Caco-2 (cell line): ENCODE data around the gene MLANA. TPM values are rescaled to one million over a fixed set of nuclear protein-coding genes. Genes with fewer than 3 reads are reported as not detected.

ENCODE experiments used
- BruUV-seq: library from RNA; stranded (reverse); fragments of 400-500 nt; replicated peaks from 2 replicates; lab custom pipeline; 2021; lab: Mats Ljungman, UMichigan
- CTCF ChIA-PET: fragments of 300-600 bp; sonication (Branson Sonifier 250); formaldehyde crosslinking; loops from one replicate; lab custom pipeline; 2022; ENCODE audit warnings: antibody characterized with exemption; lab: Charles Lee
- POLR2A ChIA-PET: fragments of 300-600 bp; sonication (Branson Sonifier 250); formaldehyde crosslinking; loops from one replicate; lab custom pipeline; 2022; ENCODE audit warnings: antibody characterized with exemption; lab: Charles Lee
- DNase-seq, 2 experiments: peaks; one replicate each; pipeline versions ENCODE4 v3.0.0 to v3.0.0-alpha.2; 2020 to 2022
- H3K27me3 ChIP-seq: replicated peaks from 2 replicates; pipeline ENCODE4 v1.6.0; 2011; ENCODE audit warnings: low read length; ENCODE audit not compliant: control insufficient read depth, insufficient read depth
- H3K36me3 ChIP-seq: 2 replicates; pipeline ENCODE4 v1.5.1; 2011; ENCODE audit warnings: low read length; ENCODE audit not compliant: control insufficient read depth, insufficient read depth
- H3K4me1 ChIP-seq: fragments of 250-450 bp; sonication (Bioruptor Pico); 2 replicates; pipeline ENCODE4 v1.5.1; 2020; ENCODE audit warnings: mild to moderate bottlenecking
- H3K4me3 ChIP-seq: 2 replicates; pipeline ENCODE4 v1.5.1; 2011; ENCODE audit warnings: low read depth, mild to moderate bottlenecking, control low read depth, low read length
- H3K9me3 ChIP-seq: fragments of 250-450 bp; sonication (Bioruptor Pico); 2 replicates; pipeline ENCODE4 v1.5.1; 2020; ENCODE audit warnings: mild to moderate bottlenecking, moderate library complexity
- H3K27ac Mint-ChIP-seq: one replicate; pipeline ENCODE4 v1.8.0; 2022; ENCODE audit warnings: mixed read lengths; ENCODE audit not compliant: unreplicated experiment
- H3K27me3 Mint-ChIP-seq: one replicate; pipeline ENCODE4 v1.8.0; 2022; ENCODE audit warnings: mixed read lengths; ENCODE audit not compliant: insufficient read depth, unreplicated experiment
- H3K36me3 Mint-ChIP-seq: one replicate; pipeline ENCODE4 v1.8.0; 2022; ENCODE audit warnings: mild to moderate bottlenecking, mixed read lengths; ENCODE audit not compliant: insufficient read depth, unreplicated experiment
- H3K4me1 Mint-ChIP-seq: one replicate; pipeline ENCODE4 v1.8.0; 2022; ENCODE audit warnings: low read depth, mixed read lengths; ENCODE audit not compliant: unreplicated experiment
- H3K4me3 Mint-ChIP-seq: one replicate; pipeline ENCODE4 v1.8.0; 2022; ENCODE audit warnings: mild to moderate bottlenecking, moderate library complexity, mixed read lengths; ENCODE audit not compliant: unreplicated experiment
- H3K9me3 Mint-ChIP-seq: one replicate; pipeline ENCODE4 v1.8.0; 2022; ENCODE audit warnings: mixed read lengths; ENCODE audit not compliant: unreplicated experiment
- intact Hi-C: fragments of 100-400 bp; cut with micrococcal nuclease; formaldehyde crosslinking; loops from one replicate; pipeline ENCODE4 v1.10.0; 2022; ENCODE audit not compliant: unreplicated experiment
- total RNA-seq: library from RNA; stranded (reverse); gene quantifications from 2 replicates; pipeline ENCODE4 v1.2.3, GENCODE V29; 2022
- TF ChIP-seq, protein P1 (sequence below), 2 experiments: fragments of 200-600 bp in 1 of 2; IDR thresholded peaks; 1 replicate in 1 of 2; 2 replicates in 1 of 2; pipeline versions ENCODE4 v1.5.1 to v1.8.0; 2011 to 2022; ENCODE audit warnings: antibody characterized with exemption in 1 of 2, control low read depth in 1 of 2, inconsistent platforms in 1 of 2, low read depth in 1 of 2, low read length in 1 of 2, mild to moderate bottlenecking in 1 of 2, moderate library complexity in 1 of 2; ENCODE audit not compliant: insufficient read depth in 1 of 2, severe bottlenecking in 1 of 2, unreplicated experiment in 1 of 2

MLANA gene
- total RNA-seq, 1 experiment from 2014 or later = not detected

DNA sequence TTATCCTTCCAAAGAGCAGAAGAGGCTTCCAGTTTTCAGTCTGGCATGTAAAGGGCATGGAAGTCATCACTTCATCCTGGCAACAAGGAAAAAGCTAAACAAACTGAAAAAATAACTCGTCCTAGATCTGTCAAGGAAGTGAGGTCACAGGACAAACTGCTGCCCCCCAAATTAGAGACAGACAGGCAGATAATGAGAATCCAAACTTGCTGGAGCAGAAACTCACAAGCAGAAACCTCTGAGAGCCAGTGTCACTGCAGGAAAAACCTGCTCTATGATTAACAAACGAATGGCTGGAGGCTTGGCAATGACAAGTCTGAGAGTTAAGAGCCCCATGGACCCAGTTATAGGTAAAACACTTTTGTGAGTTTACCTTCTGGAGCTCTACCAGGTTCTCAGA lies 18.9 kb upstream of the MLANA start:
- no peaks in the 10 kb centered on the region for H3K36me3 ChIP-seq
- intact Hi-C loops = no loop called here
- no TSS peak for BruUV-seq
- no peaks in the 10 kb centered on the region for H3K9me3 Mint-ChIP-seq
- 0 out of 2 replicates have a peak, but pooled peaks cover 7% of the 10 kb centered on the region for H3K4me1 ChIP-seq
- ChIA-PET CTCF (no interaction called here), POLR2A (no interaction called here)
- TF ChIP-seq, protein P1, sequence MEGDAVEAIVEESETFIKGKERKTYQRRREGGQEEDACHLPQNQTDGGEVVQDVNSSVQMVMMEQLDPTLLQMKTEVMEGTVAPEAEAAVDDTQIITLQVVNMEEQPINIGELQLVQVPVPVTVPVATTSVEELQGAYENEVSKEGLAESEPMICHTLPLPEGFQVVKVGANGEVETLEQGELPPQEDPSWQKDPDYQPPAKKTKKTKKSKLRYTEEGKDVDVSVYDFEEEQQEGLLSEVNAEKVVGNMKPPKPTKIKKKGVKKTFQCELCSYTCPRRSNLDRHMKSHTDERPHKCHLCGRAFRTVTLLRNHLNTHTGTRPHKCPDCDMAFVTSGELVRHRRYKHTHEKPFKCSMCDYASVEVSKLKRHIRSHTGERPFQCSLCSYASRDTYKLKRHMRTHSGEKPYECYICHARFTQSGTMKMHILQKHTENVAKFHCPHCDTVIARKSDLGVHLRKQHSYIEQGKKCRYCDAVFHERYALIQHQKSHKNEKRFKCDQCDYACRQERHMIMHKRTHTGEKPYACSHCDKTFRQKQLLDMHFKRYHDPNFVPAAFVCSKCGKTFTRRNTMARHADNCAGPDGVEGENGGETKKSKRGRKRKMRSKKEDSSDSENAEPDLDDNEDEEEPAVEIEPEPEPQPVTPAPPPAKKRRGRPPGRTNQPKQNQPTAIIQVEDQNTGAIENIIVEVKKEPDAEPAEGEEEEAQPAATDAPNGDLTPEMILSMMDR (IDR thresholded peaks at IDR 0.05; ENCODE audit: insufficient read depth in 1 of 2, low read depth in 1 of 2, low read length in 1 of 2, severe bottlenecking in 1 of 2, unreplicated experiment in 1 of 2) = no peak
- no peaks in the 10 kb centered on the region for H3K9me3 ChIP-seq
- no peaks in the 10 kb centered on the region for H3K27me3 ChIP-seq
- peaks cover 7% of the 10 kb centered on the region for H3K4me1 Mint-ChIP-seq
- no peak for DNase-seq
- H3K36me3 Mint-ChIP-seq = peaks cover 4% of the 10 kb centered on the region
- no peaks in the 10 kb centered on the region for H3K27me3 Mint-ChIP-seq
- H3K27ac Mint-ChIP-seq = no peak overlapping the region
- no peak overlapping the region for H3K4me3 Mint-ChIP-seq
- H3K4me3 ChIP-seq = no peak overlapping the region

DNA sequence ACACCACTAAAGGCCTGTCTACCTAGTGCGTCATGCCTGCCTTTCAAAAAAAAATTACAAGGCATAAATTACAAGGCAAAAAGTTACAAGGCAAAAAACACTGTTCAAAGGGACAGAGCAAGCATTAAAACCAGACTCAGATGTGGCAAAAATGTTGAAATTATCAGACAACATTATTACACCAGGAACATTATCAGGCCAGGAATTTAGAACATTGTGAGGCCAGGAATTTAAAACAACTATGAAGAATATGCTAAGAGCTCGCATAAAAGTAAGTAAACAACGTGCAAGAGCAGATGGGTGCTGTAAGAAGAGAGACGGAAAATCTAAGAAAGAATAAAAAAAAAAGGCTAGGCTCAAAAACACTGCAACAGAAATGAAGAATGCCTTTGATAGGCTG lies 18.2 kb upstream of the MLANA start:
- no peaks in the 10 kb centered on the region for H3K27me3 Mint-ChIP-seq
- no peak overlapping the region for H3K4me3 Mint-ChIP-seq
- H3K36me3 Mint-ChIP-seq = peaks cover 4% of the 10 kb centered on the region
- H3K4me1 ChIP-seq = 0 out of 2 replicates have a peak, but pooled peaks cover 7% of the 10 kb centered on the region
- BruUV-seq = no TSS peak
- H3K9me3 Mint-ChIP-seq = no peaks in the 10 kb centered on the region
- H3K4me3 ChIP-seq = no peak overlapping the region
- ChIA-PET POLR2A (no interaction called here), CTCF (no interaction called here)
- no peak for DNase-seq
- TF ChIP-seq, protein P1 (IDR thresholded peaks at IDR 0.05; ENCODE audit: insufficient read depth in 1 of 2, low read depth in 1 of 2, low read length in 1 of 2, severe bottlenecking in 1 of 2, unreplicated experiment in 1 of 2) = no peak
- H3K27me3 ChIP-seq = no peaks in the 10 kb centered on the region
- H3K36me3 ChIP-seq = no peaks in the 10 kb centered on the region
- intact Hi-C loops = no loop called here
- no peak overlapping the region for H3K27ac Mint-ChIP-seq
- H3K4me1 Mint-ChIP-seq = peaks cover 7% of the 10 kb centered on the region
- H3K9me3 ChIP-seq = no peaks in the 10 kb centered on the region; the same call in 1 of the 2 replicates

DNA sequence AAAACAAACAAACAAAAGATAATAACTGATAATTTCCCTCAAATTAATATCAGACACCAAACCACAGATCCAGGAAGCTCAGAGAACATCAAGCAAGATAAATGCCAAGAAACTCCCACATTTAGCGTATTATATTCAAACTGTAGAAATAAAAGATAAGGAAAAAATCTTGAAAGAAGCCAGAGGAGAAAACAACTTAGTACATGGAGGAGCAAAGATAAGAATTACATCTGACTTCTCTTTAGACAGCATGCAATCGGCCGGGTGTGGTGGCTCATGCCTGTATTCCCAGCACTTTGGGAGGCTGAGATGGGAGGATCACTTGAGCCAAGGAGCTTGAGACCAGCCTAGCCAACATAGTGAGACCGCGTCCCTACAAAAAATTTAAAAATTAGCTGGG lies 17.2 kb upstream of the MLANA start:
- Histone ChIP-seq H3K36me3 (no peaks in the 10 kb centered on the region), H3K4me3 (no peak overlapping the region), H3K9me3 (no peaks in the 10 kb centered on the region; the same call in 1 of the 2 replicates), H3K27me3 (no peaks in the 10 kb centered on the region), H3K4me1 (0 out of 2 replicates have a peak, but pooled peaks cover 7% of the 10 kb centered on the region)
- intact Hi-C loops = no loop called here
- Mint-ChIP-seq H3K4me3 (no peak overlapping the region), H3K4me1 (peaks cover 7% of the 10 kb centered on the region), H3K9me3 (no peaks in the 10 kb centered on the region), H3K27ac (no peak overlapping the region), H3K36me3 (peaks cover 4% of the 10 kb centered on the region), H3K27me3 (no peaks in the 10 kb centered on the region)
- POLR2A ChIA-PET = no interaction called here
- DNase-seq = no peak
- BruUV-seq = no TSS peak
- CTCF ChIA-PET = no interaction called here
- TF ChIP-seq, protein P1 (IDR thresholded peaks at IDR 0.05; ENCODE audit: insufficient read depth in 1 of 2, low read depth in 1 of 2, low read length in 1 of 2, severe bottlenecking in 1 of 2, unreplicated experiment in 1 of 2) = no peak
